GM23338 (cell line): ENCODE measurements around the gene APOC1. TPM values are rescaled to one million over a fixed set of nuclear protein-coding genes. Genes with fewer than 3 reads are reported as not detected.

Experiments used
- ATAC-seq: fragments of 200-7000 bp; cut with Tn5 transposase; 3 replicates; pipeline ENCODE4 v1.9.1; 2020
- DNase-seq: peaks from one replicate; pipeline ENCODE4 v3.0.0-alpha.2; 2015; ENCODE audit warnings: low spot score
- H2AFZ ChIP-seq: fragments of 200-600 bp; sonication (generic); 2 replicates; pipeline ENCODE4 v1.8.0; 2016; ENCODE audit warnings: antibody characterized with exemption, mild to moderate bottlenecking, moderate library complexity
- H3F3A ChIP-seq: fragments of 200-600 bp; sonication (generic); replicated peaks from 2 replicates; pipeline ENCODE4 v1.8.0; 2017; ENCODE audit warnings: antibody characterized with exemption, mixed run types, low read depth
- H3K27ac ChIP-seq: fragments of 200-600 bp; sonication (generic); 2 replicates; pipeline ENCODE4 v1.6.1; 2016; ENCODE audit warnings: low read depth
- H3K27me3 ChIP-seq: fragments of 200-600 bp; sonication (generic); 2 replicates; pipeline ENCODE4 v1.8.0; 2016; ENCODE audit warnings: mild to moderate bottlenecking, mixed run types, moderate library complexity; ENCODE audit not compliant: insufficient read depth
- H3K36me3 ChIP-seq: fragments of 200-600 bp; sonication (generic); 2 replicates; pipeline ENCODE4 v1.8.0; 2016; ENCODE audit warnings: mild to moderate bottlenecking; ENCODE audit not compliant: insufficient read depth
- H3K4me1 ChIP-seq: fragments of 200-600 bp; sonication (generic); 2 replicates; pipeline ENCODE4 v1.8.0; 2016; ENCODE audit warnings: mild to moderate bottlenecking, moderate library complexity; ENCODE audit not compliant: insufficient read depth
- H3K4me2 ChIP-seq: fragments of 200-600 bp; sonication (generic); 2 replicates; pipeline ENCODE4 v1.7.1; 2017; ENCODE audit warnings: mixed run types
- H3K4me3 ChIP-seq: fragments of 200-600 bp; sonication (generic); 2 replicates; pipeline ENCODE4 v1.6.1; 2016; ENCODE audit warnings: mixed run types
- H3K79me2 ChIP-seq: fragments of 200-600 bp; sonication (generic); replicated peaks from 2 replicates; pipeline ENCODE4 v1.8.0; 2017; ENCODE audit warnings: mild to moderate bottlenecking; ENCODE audit not compliant: insufficient read depth
- H3K9me2 ChIP-seq: fragments of 200-600 bp; sonication (generic); 2 replicates; pipeline ENCODE4 v1.8.0; 2017; ENCODE audit not compliant: insufficient read depth
- H4K20me1 ChIP-seq: fragments of 200-600 bp; sonication (generic); replicated peaks from 2 replicates; pipeline ENCODE4 v1.8.0; 2017; ENCODE audit warnings: mild to moderate bottlenecking; ENCODE audit not compliant: insufficient read depth
- H3K27ac Mint-ChIP-seq: 2 replicates; pipeline ENCODE4 v1.8.0; 2020; ENCODE audit warnings: inconsistent platforms, mild to moderate bottlenecking, moderate library complexity, mixed read lengths
- H3K27me3 Mint-ChIP-seq: 3 replicates; pipeline ENCODE4 v1.8.0; 2022; ENCODE audit warnings: low read depth, mild to moderate bottlenecking, moderate library complexity, mixed read lengths, inconsistent platforms; ENCODE audit not compliant: insufficient read depth, poor library complexity
- H3K36me3 Mint-ChIP-seq: 3 replicates; pipeline ENCODE4 v1.8.0; 2021; ENCODE audit warnings: low read depth, mild to moderate bottlenecking, inconsistent platforms, moderate library complexity, mixed read lengths
- H3K4me1 Mint-ChIP-seq: 3 replicates; pipeline ENCODE4 v1.8.0; 2020; ENCODE audit warnings: mild to moderate bottlenecking, inconsistent platforms, mixed read lengths
- H3K4me3 Mint-ChIP-seq: 3 replicates; pipeline ENCODE4 v1.8.0; 2021; ENCODE audit warnings: moderate library complexity, mild to moderate bottlenecking, inconsistent platforms, mixed read lengths
- H3K9me3 Mint-ChIP-seq: 3 replicates; pipeline ENCODE4 v1.8.0; 2020; ENCODE audit warnings: moderate library complexity, mild to moderate bottlenecking, inconsistent platforms, mixed read lengths
- CREB1 ChIP-seq: fragments of 250-450 bp; sonication (Bioruptor Pico); IDR thresholded peaks from 2 replicates; pipeline ENCODE4 v1.5.0; 2020; ENCODE audit warnings: low read depth, mild to moderate bottlenecking, moderate library complexity
- CTCF ChIP-seq, 2 experiments: fragments of 200-600 bp in 1 of 2; sonication (generic) in 1 of 2; conservative IDR thresholded peaks; 2 replicates each; pipeline versions ENCODE4 v1.5.1 to v1.6.1; 2016 to 2017; ENCODE audit warnings: antibody characterized with exemption in 2 of 2, low read depth in 2 of 2, mild to moderate bottlenecking in 2 of 2, moderate library complexity in 1 of 2
- EZH2 ChIP-seq: fragments of 200-600 bp; sonication (generic); IDR thresholded peaks from one replicate; pipeline ENCODE4 v1.8.0; 2017; ENCODE audit warnings: antibody characterized with exemption, mild to moderate bottlenecking, low read depth; ENCODE audit not compliant: unreplicated experiment
- EZH2phosphoT487 ChIP-seq: fragments of 200-600 bp; sonication (generic); IDR thresholded peaks from one replicate; pipeline ENCODE4 v1.8.1; 2018; ENCODE audit warnings: antibody characterized with exemption; ENCODE audit not compliant: unreplicated experiment
- JUNB ChIP-seq: IDR thresholded peaks from one replicate; pipeline ENCODE4 v1.6.1; 2016; ENCODE audit warnings: antibody characterized with exemption; ENCODE audit not compliant: unreplicated experiment
- NANOG ChIP-seq: IDR thresholded peaks from 2 replicates; pipeline ENCODE4 v1.6.1; 2016; ENCODE audit warnings: antibody characterized with exemption, borderline replicate concordance
- POLR2AphosphoS5 ChIP-seq: IDR thresholded peaks from 2 replicates; pipeline ENCODE4 v1.6.1; 2016; ENCODE audit warnings: antibody characterized with exemption, low read depth
- REST ChIP-seq: IDR thresholded peaks from one replicate; pipeline ENCODE4 v1.6.1; 2018; ENCODE audit warnings: antibody characterized with exemption; ENCODE audit not compliant: unreplicated experiment
- STAT1 ChIP-seq: IDR thresholded peaks from one replicate; pipeline ENCODE4 v1.6.1; 2016; ENCODE audit warnings: antibody characterized with exemption; ENCODE audit not compliant: unreplicated experiment
- ZNF331 ChIP-seq: fragments of 250-450 bp; sonication (Bioruptor Pico); IDR thresholded peaks from 2 replicates; pipeline ENCODE4 v1.5.0; 2020; ENCODE audit warnings: low read depth, mild to moderate bottlenecking, moderate library complexity
- ZNF462 ChIP-seq: fragments of 250-450 bp; sonication (Bioruptor Pico); IDR thresholded peaks from 2 replicates; pipeline ENCODE4 v1.5.0; 2020; ENCODE audit warnings: mild to moderate bottlenecking, moderate library complexity
- polyA plus RNA-seq: library from polyadenylated mRNA; unstranded; fragments of >200 nt; fragmentation: Nextera tagmentation; extraction: Ambion mirVana; gene quantifications from 2 replicates; pipeline ENCODE4 v1.2.1, GENCODE V29; 2016
- total RNA-seq: library from RNA; depleted of rRNA; stranded (reverse); fragments of >200 nt; shearing (Covaris generic); gene quantifications from 2 replicates; pipeline ENCODE4 v1.2.3, GENCODE V29; 2014

The APOC1 gene
- total and polyA plus RNA-seq, 2 experiments from 2014 or later = 26.8 to 221 TPM

GRCh38 chr19:44878120-44878865, 36.1 kb upstream of the APOC1 start (continued):
- no peak for TF ChIP-seq REST
- no peak for TF ChIP-seq ZNF331
- TF ChIP-seq POLR2AphosphoS5 = no peak
- no peak for TF ChIP-seq EZH2phosphoT487
- no peak for TF ChIP-seq JUNB
- no peak for TF ChIP-seq STAT1
- no peak for TF ChIP-seq CREB1 (CRISPR knock-in tag)
- no peak for TF ChIP-seq NANOG

GRCh38 chr19:44879309-44880065, 34.9 kb upstream of the APOC1 start:
- H3K79me2 ChIP-seq = no peaks in the 10 kb centered on the region
- DNase-seq = peak; percentile 51
- TF ChIP-seq CREB1 (CRISPR knock-in tag) (no peak), POLR2AphosphoS5 (no peak), CTCF (conservative IDR thresholded peaks at IDR 0.05; ENCODE audit: low read depth in 2 of 2) (no peak), JUNB (no peak), ZNF462 (CRISPR knock-in tag) (no peak), EZH2 (no peak), EZH2phosphoT487 (no peak), NANOG (no peak), ZNF331 (no peak), STAT1 (no peak)

More at GRCh38 chr19:44879309-44880065, 34.9 kb upstream of the APOC1 start:
- H3K27me3 Mint-ChIP-seq = peaks cover 17% of the 10 kb centered on the region
- H3K36me3 Mint-ChIP-seq = peaks cover 48% of the 10 kb centered on the region
- H3K9me2 ChIP-seq = no peaks in the 10 kb centered on the region
- no peak overlapping the region for H3K27ac ChIP-seq
- peaks cover 11% of the 10 kb centered on the region; the same call in 1 of the 2 replicates for H4K20me1 ChIP-seq
- H3K4me1 Mint-ChIP-seq = peaks cover 51% of the 10 kb centered on the region
- H3K4me3 ChIP-seq = no peak overlapping the region
- peak overlapping the region; percentile 21; the same call in 1 of the 3 replicates for H3K4me3 Mint-ChIP-seq
- ATAC-seq = peak; percentile 15
- peaks cover 14% of the 10 kb centered on the region for H3K36me3 ChIP-seq
- H3K9me3 Mint-ChIP-seq = no peaks in the 10 kb centered on the region
- H3K4me2 ChIP-seq = no peak overlapping the region
- H3F3A ChIP-seq = peaks cover 17% of the 10 kb centered on the region; the same call in 1 of the 2 replicates
- H3K27ac Mint-ChIP-seq = peak overlapping the region; percentile 84
- H2AFZ ChIP-seq = no peak overlapping the region
- no peaks in the 10 kb centered on the region for H3K27me3 ChIP-seq
- H3K4me1 ChIP-seq = peaks cover 46% of the 10 kb centered on the region
